SK-N-SH treated with all-trans-retinoic acid at 6 μM for 48 hours (cell line): Measurements from ENCODE around the gene TTLL13.

Experiments
- ATAC-seq: fragments of 200-7000 bp; cut with Tn5 transposase; 3 replicates; pipeline ENCODE4 v1.9.1; 2020; ENCODE audit warnings: mild to moderate bottlenecking, moderate library complexity
- ARNTL ChIP-seq: fragments of 450-650 bp; formaldehyde crosslinking; IDR thresholded peaks from 2 replicates; pipeline ENCODE4 v1.5.0; 2020; ENCODE audit warnings: low read depth, mild to moderate bottlenecking, moderate library complexity, borderline replicate concordance
- BACH2 ChIP-seq: fragments of 250-450 bp; sonication (Bioruptor Pico); IDR thresholded peaks from 2 replicates; pipeline ENCODE4 v1.9.0; 2021; ENCODE audit warnings: mild to moderate bottlenecking, borderline replicate concordance
- CSDC2 ChIP-seq: fragments of 250-450 bp; sonication (Bioruptor Pico); IDR thresholded peaks from 2 replicates; pipeline ENCODE4 v1.5.0; 2020; ENCODE audit warnings: mild to moderate bottlenecking, moderate library complexity
- ESRRG ChIP-seq: fragments of 250-450 bp; sonication (Bioruptor Pico); IDR thresholded peaks from 2 replicates; pipeline ENCODE4 v1.6.1; 2021; ENCODE audit warnings: mild to moderate bottlenecking
- GLIS3 ChIP-seq: fragments of 250-450 bp; sonication (Bioruptor Pico); IDR thresholded peaks from 2 replicates; pipeline ENCODE4 v1.5.0; 2020; ENCODE audit warnings: mild to moderate bottlenecking, moderate library complexity
- ISL1 ChIP-seq: fragments of 250-450 bp; sonication (Bioruptor Pico); IDR thresholded peaks from 2 replicates; pipeline ENCODE4 v2.1.2; 2022; ENCODE audit warnings: mild to moderate bottlenecking, moderate library complexity
- OSR1 ChIP-seq: fragments of 250-450 bp; sonication (Bioruptor Pico); IDR thresholded peaks from 2 replicates; pipeline ENCODE4 v1.8.0; 2022; ENCODE audit warnings: moderate library complexity, mild to moderate bottlenecking, inconsistent platforms
- PPARA ChIP-seq: fragments of 250-450 bp; sonication (Bioruptor Pico); IDR thresholded peaks from 2 replicates; pipeline ENCODE4 v1.5.0; 2020; ENCODE audit warnings: mild to moderate bottlenecking, borderline replicate concordance
- RARB ChIP-seq: fragments of 250-450 bp; sonication (Bioruptor Pico); IDR thresholded peaks from 2 replicates; pipeline ENCODE4 v1.8.0; 2021; ENCODE audit warnings: mild to moderate bottlenecking, moderate library complexity
- SNAI2 ChIP-seq: fragments of 250-450 bp; sonication (Bioruptor Pico); IDR thresholded peaks from 2 replicates; pipeline ENCODE4 v1.5.0; 2020; ENCODE audit warnings: mild to moderate bottlenecking, moderate library complexity
- TCF4 ChIP-seq: fragments of 250-450 bp; sonication (Bioruptor Pico); IDR thresholded peaks from 2 replicates; pipeline ENCODE4 v1.8.0; 2021; ENCODE audit warnings: mild to moderate bottlenecking, moderate library complexity, borderline replicate concordance
- ZC3H10 ChIP-seq: fragments of 250-450 bp; sonication (Bioruptor Pico); IDR thresholded peaks from 2 replicates; pipeline ENCODE4 v1.5.1; 2021; ENCODE audit warnings: mild to moderate bottlenecking, moderate library complexity
- ZFP3 ChIP-seq: fragments of 250-450 bp; sonication (Bioruptor Pico); IDR thresholded peaks from 2 replicates; pipeline ENCODE4 v1.5.0; 2020; ENCODE audit warnings: mild to moderate bottlenecking, moderate library complexity
- ZFP30 ChIP-seq: fragments of 450-650 bp; formaldehyde crosslinking; IDR thresholded peaks from 2 replicates; pipeline ENCODE4 v1.5.0; 2022; ENCODE audit warnings: mild to moderate bottlenecking, moderate library complexity
- ZNF565 ChIP-seq: fragments of 450-650 bp; formaldehyde crosslinking; conservative IDR thresholded peaks from 2 replicates; pipeline ENCODE4 v1.5.0; 2020; ENCODE audit warnings: low read depth, mild to moderate bottlenecking, moderate library complexity
- ZNF70 ChIP-seq: fragments of 450-650 bp; formaldehyde crosslinking; IDR thresholded peaks from 2 replicates; pipeline ENCODE4 v1.5.0; 2020; ENCODE audit warnings: mild to moderate bottlenecking, moderate library complexity
- ZNF8 ChIP-seq: fragments of 450-650 bp; formaldehyde crosslinking; IDR thresholded peaks from 2 replicates; pipeline ENCODE4 v1.5.0; 2020; ENCODE audit warnings: mild to moderate bottlenecking, moderate library complexity
- TF ChIP-seq, protein P1 (sequence below): fragments of 250-450 bp; sonication (Bioruptor Pico); IDR thresholded peaks from 2 replicates; pipeline ENCODE4 v1.8.0; 2021; ENCODE audit warnings: low read depth, mild to moderate bottlenecking, moderate library complexity, borderline replicate concordance
- TF ChIP-seq, protein P2 (sequence below): fragments of 250-450 bp; sonication (Bioruptor Pico); IDR thresholded peaks from 2 replicates; pipeline ENCODE4 v1.8.0; 2020; ENCODE audit warnings: mild to moderate bottlenecking, moderate library complexity, borderline replicate concordance
- TF ChIP-seq, protein P3 (sequence below): fragments of 250-450 bp; sonication (Bioruptor Pico); IDR thresholded peaks from 2 replicates; pipeline ENCODE4 v1.5.0; 2020; ENCODE audit warnings: mild to moderate bottlenecking, moderate library complexity

TTLL13 gene

DNA sequence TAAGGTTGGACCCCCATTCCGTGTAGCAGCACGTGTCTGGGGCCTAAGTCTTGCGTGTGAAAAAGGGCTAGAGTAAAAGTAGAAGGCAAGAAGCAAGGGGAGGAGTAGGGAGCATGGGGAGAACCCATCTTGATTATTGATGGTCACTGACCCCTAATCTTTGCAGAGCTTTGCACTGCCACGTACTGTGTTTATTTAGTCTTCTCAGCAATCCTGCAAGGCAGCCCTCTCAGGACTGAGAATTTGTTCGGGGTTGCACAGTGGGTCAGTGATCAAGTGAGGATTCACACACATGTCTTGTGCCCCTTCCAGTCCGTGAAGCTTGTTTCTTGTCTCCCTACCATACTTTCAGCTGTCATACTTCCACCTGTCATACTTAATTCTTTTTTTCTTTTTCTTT is 41.0 kb upstream of the TTLL13 start:
- no peak for ATAC-seq
- TF ChIP-seq PPARA (CRISPR knock-in tag) (no peak), ISL1 (CRISPR knock-in tag) (no peak), ZNF565 (CRISPR knock-in tag) (no peak), ZNF8 (CRISPR knock-in tag) (no peak), ESRRG (CRISPR knock-in tag) (no peak), ZFP3 (CRISPR knock-in tag) (no peak)
- TF ChIP-seq, protein P1, sequence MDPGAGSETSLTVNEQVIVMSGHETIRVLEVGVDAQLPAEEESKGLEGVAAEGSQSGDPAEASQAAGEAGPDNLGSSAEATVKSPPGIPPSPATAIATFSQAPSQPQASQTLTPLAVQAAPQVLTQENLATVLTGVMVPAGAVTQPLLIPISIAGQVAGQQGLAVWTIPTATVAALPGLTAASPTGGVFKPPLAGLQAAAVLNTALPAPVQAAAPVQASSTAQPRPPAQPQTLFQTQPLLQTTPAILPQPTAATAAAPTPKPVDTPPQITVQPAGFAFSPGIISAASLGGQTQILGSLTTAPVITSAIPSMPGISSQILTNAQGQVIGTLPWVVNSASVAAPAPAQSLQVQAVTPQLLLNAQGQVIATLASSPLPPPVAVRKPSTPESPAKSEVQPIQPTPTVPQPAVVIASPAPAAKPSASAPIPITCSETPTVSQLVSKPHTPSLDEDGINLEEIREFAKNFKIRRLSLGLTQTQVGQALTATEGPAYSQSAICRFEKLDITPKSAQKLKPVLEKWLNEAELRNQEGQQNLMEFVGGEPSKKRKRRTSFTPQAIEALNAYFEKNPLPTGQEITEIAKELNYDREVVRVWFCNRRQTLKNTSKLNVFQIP (CRISPR knock-in tag), result no peak
- TF ChIP-seq, protein P2, sequence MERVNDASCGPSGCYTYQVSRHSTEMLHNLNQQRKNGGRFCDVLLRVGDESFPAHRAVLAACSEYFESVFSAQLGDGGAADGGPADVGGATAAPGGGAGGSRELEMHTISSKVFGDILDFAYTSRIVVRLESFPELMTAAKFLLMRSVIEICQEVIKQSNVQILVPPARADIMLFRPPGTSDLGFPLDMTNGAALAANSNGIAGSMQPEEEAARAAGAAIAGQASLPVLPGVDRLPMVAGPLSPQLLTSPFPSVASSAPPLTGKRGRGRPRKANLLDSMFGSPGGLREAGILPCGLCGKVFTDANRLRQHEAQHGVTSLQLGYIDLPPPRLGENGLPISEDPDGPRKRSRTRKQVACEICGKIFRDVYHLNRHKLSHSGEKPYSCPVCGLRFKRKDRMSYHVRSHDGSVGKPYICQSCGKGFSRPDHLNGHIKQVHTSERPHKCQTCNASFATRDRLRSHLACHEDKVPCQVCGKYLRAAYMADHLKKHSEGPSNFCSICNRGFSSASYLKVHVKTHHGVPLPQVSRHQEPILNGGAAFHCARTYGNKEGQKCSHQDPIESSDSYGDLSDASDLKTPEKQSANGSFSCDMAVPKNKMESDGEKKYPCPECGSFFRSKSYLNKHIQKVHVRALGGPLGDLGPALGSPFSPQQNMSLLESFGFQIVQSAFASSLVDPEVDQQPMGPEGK (CRISPR knock-in tag), result no peak

- TF ChIP-seq SNAI2 (CRISPR knock-in tag), result no peak
- no peak for TF ChIP-seq CSDC2 (CRISPR knock-in tag)
- no peak for TF ChIP-seq TCF4
- no peak for TF ChIP-seq ZNF70 (CRISPR knock-in tag)
- TF ChIP-seq, protein P3, sequence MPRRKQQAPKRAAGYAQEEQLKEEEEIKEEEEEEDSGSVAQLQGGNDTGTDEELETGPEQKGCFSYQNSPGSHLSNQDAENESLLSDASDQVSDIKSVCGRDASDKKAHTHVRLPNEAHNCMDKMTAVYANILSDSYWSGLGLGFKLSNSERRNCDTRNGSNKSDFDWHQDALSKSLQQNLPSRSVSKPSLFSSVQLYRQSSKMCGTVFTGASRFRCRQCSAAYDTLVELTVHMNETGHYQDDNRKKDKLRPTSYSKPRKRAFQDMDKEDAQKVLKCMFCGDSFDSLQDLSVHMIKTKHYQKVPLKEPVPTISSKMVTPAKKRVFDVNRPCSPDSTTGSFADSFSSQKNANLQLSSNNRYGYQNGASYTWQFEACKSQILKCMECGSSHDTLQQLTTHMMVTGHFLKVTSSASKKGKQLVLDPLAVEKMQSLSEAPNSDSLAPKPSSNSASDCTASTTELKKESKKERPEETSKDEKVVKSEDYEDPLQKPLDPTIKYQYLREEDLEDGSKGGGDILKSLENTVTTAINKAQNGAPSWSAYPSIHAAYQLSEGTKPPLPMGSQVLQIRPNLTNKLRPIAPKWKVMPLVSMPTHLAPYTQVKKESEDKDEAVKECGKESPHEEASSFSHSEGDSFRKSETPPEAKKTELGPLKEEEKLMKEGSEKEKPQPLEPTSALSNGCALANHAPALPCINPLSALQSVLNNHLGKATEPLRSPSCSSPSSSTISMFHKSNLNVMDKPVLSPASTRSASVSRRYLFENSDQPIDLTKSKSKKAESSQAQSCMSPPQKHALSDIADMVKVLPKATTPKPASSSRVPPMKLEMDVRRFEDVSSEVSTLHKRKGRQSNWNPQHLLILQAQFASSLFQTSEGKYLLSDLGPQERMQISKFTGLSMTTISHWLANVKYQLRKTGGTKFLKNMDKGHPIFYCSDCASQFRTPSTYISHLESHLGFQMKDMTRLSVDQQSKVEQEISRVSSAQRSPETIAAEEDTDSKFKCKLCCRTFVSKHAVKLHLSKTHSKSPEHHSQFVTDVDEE, result no peak
- TF ChIP-seq RARB (CRISPR knock-in tag), result no peak
- no peak for TF ChIP-seq ZC3H10
- no peak for TF ChIP-seq ZNF8 (CRISPR knock-in tag)
- TF ChIP-seq ZFP3 (CRISPR knock-in tag), result no peak
- ATAC-seq, result no peak
Measured at GRCh38 chr15:90209591-90209990, 39.8 kb upstream of the TTLL13 start.

GRCh38 chr15:90210593-90210992 is 38.8 kb upstream of the TTLL13 start:
- TF ChIP-seq ZNF565 (CRISPR knock-in tag) (no peak), CSDC2 (CRISPR knock-in tag) (no peak), ZNF8 (CRISPR knock-in tag) (no peak), ESRRG (CRISPR knock-in tag) (no peak), BACH2 (CRISPR knock-in tag) (no peak), ZNF70 (CRISPR knock-in tag) (no peak), GLIS3 (CRISPR knock-in tag) (no peak), ZC3H10 (no peak), TCF4 (no peak), ZFP3 (CRISPR knock-in tag) (no peak), ISL1 (CRISPR knock-in tag) (no peak), ARNTL (CRISPR knock-in tag) (no peak), PPARA (CRISPR knock-in tag) (no peak), SNAI2 (CRISPR knock-in tag) (no peak), OSR1 (no peak), RARB (CRISPR knock-in tag) (no peak), ZFP30 (CRISPR knock-in tag) (no peak)
- TF ChIP-seq, protein P3, result no peak
- TF ChIP-seq, protein P2 (CRISPR knock-in tag), result no peak
- no peak; the same call in 1 of the 3 replicates for ATAC-seq
